Measurements from ENCODE around the gene GOLGA8S. TPM values are rescaled to one million over a fixed set of nuclear protein-coding genes. Genes with fewer than 3 reads are reported as not detected.

Gene GOLGA8S
- polyA plus RNA-seq, 3 donors, result 0.17 TPM; not detected in 2

DNA sequence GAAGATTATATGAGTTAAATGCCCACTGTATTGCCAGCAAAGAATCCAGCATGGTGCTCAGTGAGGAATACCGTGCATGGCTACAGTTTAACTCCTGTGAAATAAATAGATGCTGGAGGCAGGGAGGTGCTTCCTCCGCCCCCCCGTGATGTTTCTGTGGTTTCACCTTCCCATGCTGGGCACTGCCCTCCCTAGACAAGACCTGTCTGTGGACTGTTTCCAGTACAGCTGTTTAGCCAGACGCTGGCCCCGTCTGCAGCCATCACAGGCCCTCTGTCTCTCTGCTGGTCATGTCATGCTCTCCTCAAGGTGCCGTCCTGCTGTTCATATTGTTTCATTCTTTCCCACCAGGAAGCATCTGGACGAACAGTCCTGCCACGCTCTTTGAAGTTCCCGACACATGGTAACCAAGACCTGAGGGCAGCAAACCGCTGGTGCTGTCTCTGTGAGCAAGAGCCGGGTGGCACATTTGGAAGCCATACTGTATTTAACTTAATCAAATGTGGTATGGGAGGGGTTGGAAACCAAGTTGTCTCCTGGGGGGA, 31.4 kb downstream of the GOLGA8S start:
- Mint-ChIP-seq H3K9me3 (peaks cover 0 to 1% (median 0%) of the 10 kb centered on the region in 7 donors), H3K36me3 (no peaks in the 10 kb centered on the region), H3K27ac (no peak overlapping the region), H3K27me3 (ENCODE audit: low read depth in 3 of 3) (peaks cover 1 to 9% (median 2%) of the 10 kb centered on the region in 3 donors), H3K4me3 (no peak overlapping the region), H3K4me1 (no peaks in the 10 kb centered on the region)
- no peaks in the 10 kb centered on the region for H4K20me1 ChIP-seq (ENCODE audit: insufficient read depth, low read length)
- no peaks in the 10 kb centered on the region for H3K4me1 ChIP-seq (ENCODE audit: control insufficient read depth in 1 of 2, insufficient read depth in 2 of 2, low read length in 2 of 2)
- TF ChIP-seq, protein P1, sequence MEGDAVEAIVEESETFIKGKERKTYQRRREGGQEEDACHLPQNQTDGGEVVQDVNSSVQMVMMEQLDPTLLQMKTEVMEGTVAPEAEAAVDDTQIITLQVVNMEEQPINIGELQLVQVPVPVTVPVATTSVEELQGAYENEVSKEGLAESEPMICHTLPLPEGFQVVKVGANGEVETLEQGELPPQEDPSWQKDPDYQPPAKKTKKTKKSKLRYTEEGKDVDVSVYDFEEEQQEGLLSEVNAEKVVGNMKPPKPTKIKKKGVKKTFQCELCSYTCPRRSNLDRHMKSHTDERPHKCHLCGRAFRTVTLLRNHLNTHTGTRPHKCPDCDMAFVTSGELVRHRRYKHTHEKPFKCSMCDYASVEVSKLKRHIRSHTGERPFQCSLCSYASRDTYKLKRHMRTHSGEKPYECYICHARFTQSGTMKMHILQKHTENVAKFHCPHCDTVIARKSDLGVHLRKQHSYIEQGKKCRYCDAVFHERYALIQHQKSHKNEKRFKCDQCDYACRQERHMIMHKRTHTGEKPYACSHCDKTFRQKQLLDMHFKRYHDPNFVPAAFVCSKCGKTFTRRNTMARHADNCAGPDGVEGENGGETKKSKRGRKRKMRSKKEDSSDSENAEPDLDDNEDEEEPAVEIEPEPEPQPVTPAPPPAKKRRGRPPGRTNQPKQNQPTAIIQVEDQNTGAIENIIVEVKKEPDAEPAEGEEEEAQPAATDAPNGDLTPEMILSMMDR (IDR thresholded peaks at IDR 0.05), result no peak
- H3K36me3 ChIP-seq (replicated peaks in 1 of 2; ENCODE audit: control insufficient read depth in 1 of 2, insufficient read depth in 2 of 2, low read length in 2 of 2), result no peaks in the 10 kb centered on the region
- H3K4me2 ChIP-seq (replicated peaks; ENCODE audit: extremely low read depth, low read length, poor library complexity, severe bottlenecking), result no peak overlapping the region
- H3K27ac ChIP-seq (ENCODE audit: low read depth in 1 of 2, low read length in 2 of 2), result no peak overlapping the region
- no peak overlapping the region for H2AFZ ChIP-seq (ENCODE audit: insufficient read depth, low read depth, low read length, poor library complexity, severe bottlenecking)
- intact Hi-C loops (cut with micrococcal nuclease), result no loop called here
- no peak for DNase-seq
- no peaks in the 10 kb centered on the region for H3K9me3 ChIP-seq (replicated peaks in 1 of 2; ENCODE audit: control insufficient read depth in 1 of 2, insufficient read depth in 1 of 2, low read length in 2 of 2)
- 51% methylated on average over 9 of the region's 11 CpGs for WGBS (ENCODE audit: insufficient coverage)
- no peak overlapping the region for H3K4me3 ChIP-seq (replicated peaks in 1 of 3; ENCODE audit: low read depth in 2 of 3, low read length in 3 of 3)
- H3K27me3 ChIP-seq (ENCODE audit: control insufficient read depth in 2 of 2, insufficient read depth in 2 of 2, low read length in 2 of 2), result no peaks in the 10 kb centered on the region
- no peak overlapping the region for H3K9ac ChIP-seq (ENCODE audit: insufficient read depth, low read length, poor library complexity, severe bottlenecking)
- H3K79me2 ChIP-seq (ENCODE audit: insufficient read depth, low read length), result no peaks in the 10 kb centered on the region

DNA sequence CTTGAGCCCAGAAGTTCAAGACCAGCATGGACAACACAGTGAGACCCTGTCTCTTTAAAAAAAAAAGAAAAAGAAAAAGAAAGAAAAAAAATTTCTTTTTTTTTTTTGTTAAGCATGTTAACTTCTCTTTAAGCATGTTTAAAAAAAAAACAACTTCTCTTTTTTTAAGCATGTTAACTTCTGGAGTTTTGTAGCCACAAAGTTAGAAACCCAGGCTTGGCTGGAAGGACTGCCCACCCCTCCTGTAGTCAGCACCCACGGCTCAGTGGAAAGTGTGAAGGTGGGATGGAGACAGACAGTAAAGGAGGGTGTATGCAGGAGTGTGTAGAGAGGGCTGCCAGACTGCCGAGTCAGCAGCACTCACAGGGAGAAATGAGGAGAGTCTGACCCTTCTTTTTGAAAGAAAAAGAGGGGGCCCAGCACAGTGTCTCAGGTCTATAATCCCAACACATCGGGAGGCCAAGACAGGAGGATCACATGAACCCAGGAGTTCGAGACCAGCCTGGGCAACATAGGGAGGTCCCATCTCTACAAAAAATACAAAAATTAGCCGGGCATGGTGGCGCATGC, 33.2 kb downstream of the GOLGA8S start:
- H3K4me3 Mint-ChIP-seq, result no peak overlapping the region
- no peak overlapping the region for H3K4me2 ChIP-seq (replicated peaks; ENCODE audit: extremely low read depth, low read length, poor library complexity, severe bottlenecking)
- H3K27ac Mint-ChIP-seq, result no peak overlapping the region
- no peak overlapping the region for H3K4me3 ChIP-seq (replicated peaks in 1 of 3; ENCODE audit: low read depth in 2 of 3, low read length in 3 of 3)
- H3K27me3 Mint-ChIP-seq (ENCODE audit: low read depth in 3 of 3), result peaks cover 1 to 4% (median 2%) of the 10 kb centered on the region in 3 donors
- intact Hi-C loops (cut with micrococcal nuclease), result no loop called here
- no peaks in the 10 kb centered on the region for H3K36me3 ChIP-seq (replicated peaks in 1 of 2; ENCODE audit: control insufficient read depth in 1 of 2, insufficient read depth in 2 of 2, low read length in 2 of 2)
- H3K27ac ChIP-seq (ENCODE audit: low read depth in 1 of 2, low read length in 2 of 2), result no peak overlapping the region
- H3K9me3 Mint-ChIP-seq, result peaks cover 0 to 1% (median 0%) of the 10 kb centered on the region in 7 donors
- no peaks in the 10 kb centered on the region for H3K9me3 ChIP-seq (replicated peaks in 1 of 2; ENCODE audit: control insufficient read depth in 1 of 2, insufficient read depth in 1 of 2, low read length in 2 of 2)
- no peaks in the 10 kb centered on the region for H3K27me3 ChIP-seq (ENCODE audit: control insufficient read depth in 2 of 2, insufficient read depth in 2 of 2, low read length in 2 of 2)
- H3K4me1 Mint-ChIP-seq, result no peaks in the 10 kb centered on the region
- no peak for DNase-seq
- H3K9ac ChIP-seq (ENCODE audit: insufficient read depth, low read length, poor library complexity, severe bottlenecking), result no peak overlapping the region
- H2AFZ ChIP-seq (ENCODE audit: insufficient read depth, low read depth, low read length, poor library complexity, severe bottlenecking), result no peak overlapping the region
- no peaks in the 10 kb centered on the region for H3K79me2 ChIP-seq (ENCODE audit: insufficient read depth, low read length)
- no peaks in the 10 kb centered on the region for H3K4me1 ChIP-seq (ENCODE audit: control insufficient read depth in 1 of 2, insufficient read depth in 2 of 2, low read length in 2 of 2)
- 33% methylated on average over 1 of the region's 6 CpGs for WGBS (ENCODE audit: insufficient coverage)
- no peaks in the 10 kb centered on the region for H3K36me3 Mint-ChIP-seq
- no peaks in the 10 kb centered on the region for H4K20me1 ChIP-seq (ENCODE audit: insufficient read depth, low read length)
- TF ChIP-seq, protein P1 (IDR thresholded peaks at IDR 0.05), result no peak
